Bladder microvascular endothelial cell (primary cell): ENCODE measurements around the gene TM2D1. TPM values are rescaled to one million over a fixed set of nuclear protein-coding genes. Genes with fewer than 3 reads are reported as not detected.

Experiments
- total RNA-seq: library from RNA; depleted of rRNA; stranded (reverse); fragments of >200 nt; gene quantifications from 2 replicates; pipeline ENCODE4 v1.2.3, GENCODE V29; 2014

TM2D1 gene
- 29.8 and 53.4 TPM in 2 replicates for total RNA-seq

GRCh38 chr1:61724813-61725694 lies at the start of gene TM2D1:
TSS of gene TM2D1 (minus strand) at chr1:61725141. CDS start at chr1:61725120, 21 bp downstream.

GRCh38 chr1:61741711-61742619 lies 17.0 kb upstream of the TM2D1 start, which contains the start of gene PATJ:
TSS of gene PATJ (plus strand) at chr1:61742480. CDS start at chr1:61762893, 20,413 bp downstream.

Other genes starting within 250 kb of the TM2D1 start
- gene PATJ, start 17.3 kb upstream of the TM2D1 start, total RNA-seq, result 1.6 and 8.0 TPM in 2 replicates